GM18867 (cell line): ENCODE results near the gene TBCK.

Experiments
- ATAC-seq: cut with Tn5 transposase; IDR thresholded peaks from one replicate; pipeline ENCODE4 v1.9.1; 2021; ENCODE audit warnings: mild to moderate bottlenecking, moderate library complexity; ENCODE audit not compliant: unreplicated experiment

Gene TBCK

GRCh38 chr4:106315968-106316772 lies at the start of gene TBCK, which contains the start of gene AIMP1:
Gene TBCK, minus strand, starts transcription at chr4:106316209. Its CDS starts 7,249 bp downstream, at chr4:106308960.
Gene AIMP1, plus strand, starts transcription at chr4:106316550. Its CDS starts 8,460 bp downstream, at chr4:106325010.
- peak; percentile 90 for ATAC-seq

DNA sequence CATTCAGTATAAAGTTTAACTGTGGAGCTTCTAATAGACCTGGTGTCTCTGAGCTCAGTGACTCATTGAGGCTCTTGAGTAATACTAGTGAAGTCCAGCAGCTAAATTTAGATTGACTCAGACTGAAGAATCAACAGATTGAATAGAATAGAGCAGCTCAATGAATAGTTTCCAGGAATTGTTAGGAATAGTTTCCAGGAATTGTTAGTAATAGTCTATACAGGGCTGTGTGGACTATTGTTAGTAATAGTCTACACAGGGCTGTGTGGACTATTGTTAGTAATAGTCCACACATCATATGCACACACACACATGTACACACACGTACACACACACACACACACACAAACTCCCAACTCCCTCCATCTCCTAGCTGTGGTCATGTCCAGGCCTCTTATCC lies 49.6 kb upstream of the TBCK start:
- no peak for ATAC-seq

DNA sequence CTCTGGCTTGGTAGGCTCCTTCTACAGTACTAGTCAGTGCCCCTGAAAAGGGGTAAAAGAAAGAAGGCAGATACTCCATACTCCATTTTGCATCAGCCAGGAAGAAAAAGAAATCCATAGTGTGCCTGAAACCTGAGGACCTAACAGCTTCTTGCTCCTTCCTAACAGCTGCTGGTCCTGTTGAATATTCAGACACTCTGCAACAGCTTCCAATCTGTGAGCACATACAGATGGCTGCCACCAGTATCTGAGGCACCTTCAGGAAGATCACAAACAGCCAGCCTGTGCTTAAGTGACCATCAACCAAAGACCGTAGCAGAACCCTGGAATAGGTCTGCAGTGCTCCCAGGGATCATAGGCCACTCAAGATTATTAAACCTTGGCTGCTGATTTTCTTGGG lies 48.3 kb upstream of the TBCK start:
- ATAC-seq = no peak

- no peak for ATAC-seq
Observed at GRCh38 chr4:106362086-106362825, 46.2 kb upstream of the TBCK start.

DNA sequence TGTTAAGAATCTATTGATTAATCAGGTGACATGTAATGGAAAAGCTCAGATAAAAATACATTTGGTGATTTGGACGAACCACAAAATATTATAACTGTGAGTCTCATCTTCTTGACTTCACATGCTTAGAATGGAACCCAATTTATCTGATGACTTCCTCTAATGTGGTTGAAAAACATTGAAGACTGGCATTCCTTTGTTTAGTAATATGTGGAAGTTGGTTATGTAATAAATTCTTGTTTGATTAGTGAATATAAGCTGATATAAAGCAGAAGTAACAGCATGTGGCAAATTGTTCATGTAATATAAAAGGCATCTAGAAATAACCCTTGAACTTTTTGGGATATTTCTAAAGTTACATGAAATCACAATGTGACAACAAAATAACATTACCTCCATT lies 42.9 kb upstream of the TBCK start:
- no peak for ATAC-seq

- no peak for ATAC-seq
Observed at GRCh38 chr4:106355193-106355592, 39.2 kb upstream of the TBCK start.

GRCh38 chr4:106353786-106354185 lies 37.8 kb upstream of the TBCK start:
- ATAC-seq = no peak

DNA sequence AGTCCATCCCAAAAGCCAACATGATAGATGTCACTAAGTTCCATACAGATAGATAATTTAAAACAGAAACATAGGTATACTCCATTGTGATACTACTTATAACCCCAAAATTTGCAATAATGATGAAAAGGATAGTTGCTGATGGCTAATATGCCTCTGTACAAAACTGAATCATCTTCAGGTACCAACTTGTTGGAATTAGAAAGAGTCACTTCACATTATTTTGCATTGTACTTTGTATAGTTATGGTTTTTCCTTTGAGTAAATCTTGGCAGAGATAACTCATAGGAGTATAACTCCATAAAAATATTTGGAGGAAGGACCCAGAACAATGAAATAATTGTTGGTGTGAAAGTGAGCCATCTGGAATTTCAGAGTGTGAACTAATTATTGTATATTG lies 35.0 kb upstream of the TBCK start:
- no peak for ATAC-seq

DNA sequence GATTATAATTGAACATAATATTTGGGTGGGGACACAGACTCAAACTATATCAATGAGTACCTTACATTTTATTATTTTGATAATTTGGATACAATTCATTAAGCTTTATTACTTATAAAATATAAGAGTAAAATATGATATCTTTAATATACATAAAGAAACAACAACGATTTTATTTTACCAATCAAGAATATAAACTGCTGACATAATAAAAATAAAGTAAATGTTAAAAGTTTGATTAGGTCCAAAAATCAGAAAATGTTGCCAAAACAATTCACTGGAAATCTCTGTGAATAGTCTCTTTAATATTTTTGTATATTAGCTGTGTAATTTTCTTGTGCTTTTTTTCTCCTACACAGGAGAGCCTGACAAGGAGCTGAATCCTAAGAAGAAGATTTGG lies 31.2 kb upstream of the TBCK start:
- no peak for ATAC-seq

GRCh38 chr4:106344647-106344970 lies 28.6 kb upstream of the TBCK start:
- ATAC-seq = no peak

DNA sequence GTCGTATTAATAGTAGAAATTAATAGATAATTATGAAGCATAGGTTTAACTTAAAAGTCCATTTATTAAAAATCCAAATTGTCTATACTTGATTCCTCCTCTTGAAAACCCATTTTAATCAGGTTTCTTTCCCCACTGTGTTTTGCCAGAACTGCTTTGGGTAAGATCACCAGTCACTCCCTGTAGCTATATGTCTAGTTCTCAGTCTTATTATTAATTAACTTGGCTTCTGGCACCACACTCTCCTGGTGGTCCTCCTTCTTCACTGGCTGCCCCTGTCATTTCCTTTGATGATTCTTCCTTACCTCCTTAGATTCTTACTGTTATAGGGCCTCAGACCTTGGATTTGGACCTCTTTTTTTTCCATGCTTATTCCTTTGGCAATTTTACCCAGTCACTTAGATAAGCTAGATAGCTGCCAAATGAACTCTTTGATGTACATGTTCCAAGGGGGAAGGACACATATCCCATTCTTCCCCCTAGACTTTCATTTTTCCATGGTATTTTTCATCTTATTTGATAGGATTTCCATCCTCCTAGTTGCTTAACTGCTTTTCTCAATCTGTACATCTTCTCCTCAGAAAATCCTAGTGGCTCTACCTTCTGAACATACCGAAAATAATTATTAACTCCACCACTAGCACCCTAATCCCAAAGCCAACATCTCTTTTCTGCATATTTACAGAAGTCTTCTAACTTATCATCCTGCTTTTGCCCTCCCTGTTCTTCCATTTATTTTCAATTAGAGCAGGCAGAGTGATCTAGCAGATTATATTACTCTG lies 28.0 kb upstream of the TBCK start:
- no peak for ATAC-seq

- ATAC-seq = no peak
Observed at GRCh38 chr4:106340774-106341173, 24.8 kb upstream of the TBCK start.

GRCh38 chr4:106339431-106339830 lies 23.4 kb upstream of the TBCK start:
- no peak for ATAC-seq

DNA sequence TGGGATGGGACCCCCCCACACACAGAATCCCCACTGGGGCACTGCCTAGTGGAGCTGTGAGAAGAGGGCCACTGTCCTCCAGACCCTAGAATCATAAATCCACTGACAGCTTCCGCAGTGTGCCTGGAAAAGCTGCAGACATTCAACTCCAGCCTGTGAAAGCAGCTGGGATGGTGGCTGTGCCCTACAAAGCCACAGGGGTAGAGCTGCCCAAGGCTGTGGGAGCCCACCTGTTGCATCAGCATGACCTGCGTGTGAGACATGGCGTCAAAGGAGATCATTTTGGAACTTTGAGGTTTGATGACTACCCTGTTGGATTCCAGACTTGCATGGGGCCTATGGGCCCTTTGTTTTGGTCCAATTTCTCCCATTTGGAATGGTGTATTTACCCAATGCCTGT lies 22.7 kb upstream of the TBCK start:
- no peak for ATAC-seq

GRCh38 chr4:106337916-106338315 lies 21.9 kb upstream of the TBCK start:
- no peak for ATAC-seq

GRCh38 chr4:106336618-106337017 lies 20.6 kb upstream of the TBCK start:
- ATAC-seq = no peak

- no peak for ATAC-seq
Observed at GRCh38 chr4:106334741-106335470, 18.9 kb upstream of the TBCK start.

DNA sequence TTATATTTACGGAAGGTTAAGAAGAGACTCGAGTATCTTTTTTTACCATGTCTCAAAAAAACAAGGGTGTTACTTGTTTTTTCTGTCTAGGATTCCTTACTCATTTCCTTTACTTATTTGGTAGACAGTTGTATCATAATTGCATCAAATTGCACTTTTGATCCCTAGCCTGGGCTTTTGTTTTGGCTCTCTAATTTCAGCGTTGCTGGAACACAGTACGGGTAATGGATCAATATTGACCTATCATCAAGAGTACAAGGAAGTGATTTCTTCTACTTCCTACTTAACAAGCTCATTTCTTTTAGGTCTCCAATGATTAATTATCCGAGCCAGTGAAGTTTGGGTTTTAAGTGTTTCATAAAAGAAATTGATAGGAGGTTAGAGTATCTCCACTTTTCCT lies 17.2 kb upstream of the TBCK start:
- ATAC-seq = no peak

DNA sequence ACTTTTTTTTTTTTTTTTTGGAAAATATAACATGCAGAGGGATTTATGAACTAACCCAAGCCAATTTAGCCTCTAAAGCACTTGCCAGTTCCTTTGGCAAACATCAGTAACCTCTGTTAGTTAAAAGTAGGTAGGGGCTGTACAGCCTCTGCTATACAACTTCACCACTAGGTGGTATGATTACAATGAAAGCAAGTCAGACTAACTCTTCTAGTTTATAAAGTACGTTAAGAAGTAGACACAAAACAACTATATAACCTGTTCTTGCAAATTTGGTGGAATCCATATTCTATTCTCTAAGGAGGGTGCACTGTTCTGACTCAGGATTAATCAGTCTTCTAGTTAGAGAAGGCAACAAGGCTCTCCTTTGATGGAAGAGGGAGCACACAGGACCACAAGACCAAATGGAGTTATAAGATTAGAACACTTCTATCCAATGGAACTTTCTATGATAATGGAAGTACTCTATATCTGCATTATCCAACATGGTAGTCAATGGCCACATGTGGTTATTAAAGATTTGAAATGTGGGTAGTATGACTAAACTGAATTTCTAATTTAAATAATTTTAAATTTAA lies 13.1 kb upstream of the TBCK start:
- ATAC-seq = peak; percentile 93

DNA sequence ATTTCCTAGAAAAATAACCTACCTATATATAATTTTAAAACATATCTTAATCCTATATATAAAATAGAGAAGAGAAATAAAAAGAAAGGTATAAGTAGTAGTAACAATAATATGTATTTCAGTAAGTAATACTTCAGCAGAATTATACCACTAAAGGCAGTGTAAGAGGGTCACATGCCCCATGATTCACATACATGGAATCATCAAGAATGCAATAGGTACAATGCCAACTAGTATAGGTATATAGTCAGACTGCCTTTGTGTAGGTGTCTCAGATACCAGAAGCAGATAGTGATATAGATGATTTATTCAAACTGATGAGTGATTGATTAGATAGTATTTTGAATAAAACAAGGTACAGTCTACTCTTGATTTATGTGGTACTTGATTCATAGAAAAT lies 9.8 kb upstream of the TBCK start:
- ATAC-seq = no peak

DNA sequence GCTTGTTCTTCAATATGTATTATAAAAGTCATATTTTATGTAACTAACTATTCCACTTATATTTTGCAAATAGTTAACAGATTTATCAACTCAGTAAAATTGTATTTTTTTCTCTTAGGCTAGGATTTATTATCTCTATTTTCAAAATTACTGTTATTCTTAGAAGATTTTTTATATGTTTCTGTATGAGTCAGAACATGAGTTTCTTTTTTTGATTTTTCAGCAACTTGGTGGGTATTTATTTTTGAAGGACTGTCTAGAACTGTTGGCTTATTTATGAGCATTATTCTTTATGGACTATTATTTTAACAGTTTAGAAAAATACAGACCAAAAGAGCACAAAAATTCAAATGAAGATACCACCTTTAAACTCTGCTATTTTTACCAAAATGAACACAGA lies 7.1 kb upstream of the TBCK start:
- ATAC-seq = no peak
